ENCODE results near the gene SCN5A. TPM values are rescaled to one million over a fixed set of nuclear protein-coding genes. Genes with fewer than 3 reads are reported as not detected.
A peak's percentile ranks its signal among the peaks of the same experiment; 100 is the strongest.

SCN5A gene
- 8.2 and 10.6 TPM in 2 replicates for total RNA-seq (2014; rRNA removed; shearing (Covaris generic))
- polyA plus RNA-seq (2016; fragmentation: Nextera tagmentation; extraction: Ambion mirVana) = 8.4 and 10.2 TPM in 2 replicates
- long read RNA-seq, partial matches to known transcripts = 3 of 4 reads
- long read RNA-seq, other reads (novel, unspliced or antisense) = 1 of 4 reads

- peak; percentile 73 for ATAC-seq
- TF ChIP-seq CREB1 (CRISPR knock-in tag; IDR thresholded peaks at IDR 0.05; ENCODE audit: low read depth) (no peak), POLR2AphosphoS5 (IDR thresholded peaks at IDR 0.05; ENCODE audit: low read depth) (peak; percentile 67), JUNB (IDR thresholded peaks at IDR 0.05; ENCODE audit: unreplicated experiment) (no peak)
- TF ChIP-seq, protein P1, sequence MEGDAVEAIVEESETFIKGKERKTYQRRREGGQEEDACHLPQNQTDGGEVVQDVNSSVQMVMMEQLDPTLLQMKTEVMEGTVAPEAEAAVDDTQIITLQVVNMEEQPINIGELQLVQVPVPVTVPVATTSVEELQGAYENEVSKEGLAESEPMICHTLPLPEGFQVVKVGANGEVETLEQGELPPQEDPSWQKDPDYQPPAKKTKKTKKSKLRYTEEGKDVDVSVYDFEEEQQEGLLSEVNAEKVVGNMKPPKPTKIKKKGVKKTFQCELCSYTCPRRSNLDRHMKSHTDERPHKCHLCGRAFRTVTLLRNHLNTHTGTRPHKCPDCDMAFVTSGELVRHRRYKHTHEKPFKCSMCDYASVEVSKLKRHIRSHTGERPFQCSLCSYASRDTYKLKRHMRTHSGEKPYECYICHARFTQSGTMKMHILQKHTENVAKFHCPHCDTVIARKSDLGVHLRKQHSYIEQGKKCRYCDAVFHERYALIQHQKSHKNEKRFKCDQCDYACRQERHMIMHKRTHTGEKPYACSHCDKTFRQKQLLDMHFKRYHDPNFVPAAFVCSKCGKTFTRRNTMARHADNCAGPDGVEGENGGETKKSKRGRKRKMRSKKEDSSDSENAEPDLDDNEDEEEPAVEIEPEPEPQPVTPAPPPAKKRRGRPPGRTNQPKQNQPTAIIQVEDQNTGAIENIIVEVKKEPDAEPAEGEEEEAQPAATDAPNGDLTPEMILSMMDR (conservative IDR thresholded peaks at IDR 0.05; ENCODE audit: low read depth in 2 of 2) = no peak
- TF ChIP-seq, protein P2, sequence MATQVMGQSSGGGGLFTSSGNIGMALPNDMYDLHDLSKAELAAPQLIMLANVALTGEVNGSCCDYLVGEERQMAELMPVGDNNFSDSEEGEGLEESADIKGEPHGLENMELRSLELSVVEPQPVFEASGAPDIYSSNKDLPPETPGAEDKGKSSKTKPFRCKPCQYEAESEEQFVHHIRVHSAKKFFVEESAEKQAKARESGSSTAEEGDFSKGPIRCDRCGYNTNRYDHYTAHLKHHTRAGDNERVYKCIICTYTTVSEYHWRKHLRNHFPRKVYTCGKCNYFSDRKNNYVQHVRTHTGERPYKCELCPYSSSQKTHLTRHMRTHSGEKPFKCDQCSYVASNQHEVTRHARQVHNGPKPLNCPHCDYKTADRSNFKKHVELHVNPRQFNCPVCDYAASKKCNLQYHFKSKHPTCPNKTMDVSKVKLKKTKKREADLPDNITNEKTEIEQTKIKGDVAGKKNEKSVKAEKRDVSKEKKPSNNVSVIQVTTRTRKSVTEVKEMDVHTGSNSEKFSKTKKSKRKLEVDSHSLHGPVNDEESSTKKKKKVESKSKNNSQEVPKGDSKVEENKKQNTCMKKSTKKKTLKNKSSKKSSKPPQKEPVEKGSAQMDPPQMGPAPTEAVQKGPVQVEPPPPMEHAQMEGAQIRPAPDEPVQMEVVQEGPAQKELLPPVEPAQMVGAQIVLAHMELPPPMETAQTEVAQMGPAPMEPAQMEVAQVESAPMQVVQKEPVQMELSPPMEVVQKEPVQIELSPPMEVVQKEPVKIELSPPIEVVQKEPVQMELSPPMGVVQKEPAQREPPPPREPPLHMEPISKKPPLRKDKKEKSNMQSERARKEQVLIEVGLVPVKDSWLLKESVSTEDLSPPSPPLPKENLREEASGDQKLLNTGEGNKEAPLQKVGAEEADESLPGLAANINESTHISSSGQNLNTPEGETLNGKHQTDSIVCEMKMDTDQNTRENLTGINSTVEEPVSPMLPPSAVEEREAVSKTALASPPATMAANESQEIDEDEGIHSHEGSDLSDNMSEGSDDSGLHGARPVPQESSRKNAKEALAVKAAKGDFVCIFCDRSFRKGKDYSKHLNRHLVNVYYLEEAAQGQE (IDR thresholded peaks at IDR 0.05; ENCODE audit: unreplicated experiment) = no peak
- peaks cover 5% of the 10 kb centered on the region; the same call in 1 of the 2 replicates for H3K79me2 ChIP-seq (replicated peaks; ENCODE audit: insufficient read depth)
- peak; percentile 73 for DNase-seq (ENCODE audit: low spot score)
- no peaks in the 10 kb centered on the region for H3K36me3 Mint-ChIP-seq (ENCODE audit: low read depth)
- no peak within 1 kb of the TSS for H3K27ac Mint-ChIP-seq
- peaks cover 4% of the 10 kb centered on the region for H3K4me1 Mint-ChIP-seq
- peak within 1 kb of the TSS; percentile 81 for H2AFZ ChIP-seq
- no peaks in the 10 kb centered on the region for H3K36me3 ChIP-seq (ENCODE audit: insufficient read depth)
- no peaks in the 10 kb centered on the region for H3K9me3 Mint-ChIP-seq
- H3K9me2 ChIP-seq (ENCODE audit: insufficient read depth) = no peaks in the 10 kb centered on the region
- H3K4me1 ChIP-seq (ENCODE audit: insufficient read depth) = peaks cover 11% of the 10 kb centered on the region; the same call in 1 of the 2 replicates
- peaks cover 7% of the 10 kb centered on the region for H3K27me3 Mint-ChIP-seq (ENCODE audit: insufficient read depth, low read depth, poor library complexity)
- peak within 1 kb of the TSS; percentile 95 for H3K4me2 ChIP-seq
- peaks cover 8% of the 10 kb centered on the region for H4K20me1 ChIP-seq (replicated peaks; ENCODE audit: insufficient read depth)
- H3K4me3 Mint-ChIP-seq = peak within 1 kb of the TSS; percentile 81
- H3K27ac ChIP-seq (ENCODE audit: low read depth) = no peak within 1 kb of the TSS
- H3K27me3 ChIP-seq (ENCODE audit: insufficient read depth) = peaks cover 47% of the 10 kb centered on the region
- peak within 1 kb of the TSS; percentile 87 for H3K4me3 ChIP-seq
- H3F3A ChIP-seq (replicated peaks; ENCODE audit: low read depth) = no peaks in the 10 kb centered on the region
Measured at GRCh38 chr3:38649500-38650247, at the start of gene SCN5A. Gene SCN5A (minus strand): TSS chr3:38649687. CDS start chr3:38633307, 16,380 bp downstream.

- no peaks in the 10 kb centered on the region for H3K27me3 Mint-ChIP-seq (ENCODE audit: insufficient read depth, low read depth, poor library complexity)
- Histone ChIP-seq H3K79me2 (replicated peaks; ENCODE audit: insufficient read depth) (no peaks in the 10 kb centered on the region), H3K36me3 (ENCODE audit: insufficient read depth) (no peaks in the 10 kb centered on the region), H4K20me1 (replicated peaks; ENCODE audit: insufficient read depth) (no peaks in the 10 kb centered on the region), H3K9me2 (ENCODE audit: insufficient read depth) (peaks cover 11% of the 10 kb centered on the region; the same call in 1 of the 2 replicates), H3F3A (replicated peaks; ENCODE audit: low read depth) (no peaks in the 10 kb centered on the region), H3K4me3 (no peak overlapping the region), H3K4me2 (no peak overlapping the region), H3K4me1 (ENCODE audit: insufficient read depth) (peaks cover 3% of the 10 kb centered on the region; the same call in 1 of the 2 replicates), H3K27ac (ENCODE audit: low read depth) (no peak overlapping the region), H2AFZ (no peak overlapping the region), H3K27me3 (ENCODE audit: insufficient read depth) (no peaks in the 10 kb centered on the region)
- no peak overlapping the region for H3K27ac Mint-ChIP-seq
- no peak overlapping the region for H3K4me3 Mint-ChIP-seq
- ATAC-seq (no peak), DNase-seq (ENCODE audit: low spot score) (no peak)
- H3K9me3 Mint-ChIP-seq = no peaks in the 10 kb centered on the region
- H3K4me1 Mint-ChIP-seq = no peaks in the 10 kb centered on the region
- no peaks in the 10 kb centered on the region for H3K36me3 Mint-ChIP-seq (ENCODE audit: low read depth)
- TF ChIP-seq STAT1 (IDR thresholded peaks at IDR 0.05; ENCODE audit: unreplicated experiment) (no peak), CREB1 (CRISPR knock-in tag; IDR thresholded peaks at IDR 0.05; ENCODE audit: low read depth) (no peak), JUNB (IDR thresholded peaks at IDR 0.05; ENCODE audit: unreplicated experiment) (no peak), EZH2 (IDR thresholded peaks at IDR 0.05; ENCODE audit: low read depth, unreplicated experiment) (no peak), ZNF331 (CRISPR knock-in tag; IDR thresholded peaks at IDR 0.05; ENCODE audit: low read depth) (no peak), ZNF114 (CRISPR knock-in tag; IDR thresholded peaks at IDR 0.05) (no peak), POLR2AphosphoS5 (IDR thresholded peaks at IDR 0.05; ENCODE audit: low read depth) (no peak), ETS1 (IDR thresholded peaks at IDR 0.05) (no peak)
- TF ChIP-seq, protein P2 (IDR thresholded peaks at IDR 0.05; ENCODE audit: unreplicated experiment) = no peak
Measured at GRCh38 chr3:38698760-38699159, 49.3 kb upstream of the SCN5A start.
